K562 (cell line): Measurements from ENCODE around the gene CEP78. TPM values are rescaled to one million over a fixed set of nuclear protein-coding genes. Genes with fewer than 3 reads are reported as not detected.

Source experiments
- ADNP ChIP-seq: fragments of 200-800 bp; sonication (Bioruptor generic); IDR thresholded peaks from 2 replicates; pipeline ENCODE4 v1.6.1; 2016; ENCODE audit warnings: missing genetic modification characterization, missing compliant biosample characterization
- BCL6 ChIP-seq: fragments of 250-450 bp; sonication (Bioruptor Pico); IDR thresholded peaks from 2 replicates; pipeline ENCODE4 v1.4.0; 2020
- CC2D1A ChIP-seq: fragments of 450-650 bp; IDR thresholded peaks from 2 replicates; pipeline ENCODE4 v1.6.1; 2017; ENCODE audit warnings: mild to moderate bottlenecking
- NFXL1 ChIP-seq: fragments of 450-650 bp; formaldehyde crosslinking; IDR thresholded peaks from 2 replicates; pipeline ENCODE4 v1.4.0; 2021; ENCODE audit warnings: mild to moderate bottlenecking
- PTBP1 ChIP-seq: fragments of 200-400 bp; formaldehyde crosslinking; IDR thresholded peaks from 2 replicates; pipeline ENCODE4 v1.6.1; 2017; ENCODE audit warnings: low read depth, low read length
- RBM25 ChIP-seq: fragments of 200-400 bp; formaldehyde crosslinking; IDR thresholded peaks from 2 replicates; pipeline ENCODE4 v1.6.1; 2018; ENCODE audit warnings: low read length, low read depth, moderate library complexity; ENCODE audit not compliant: severe bottlenecking
- TRIM28 ChIP-seq: fragments of 450-650 bp; IDR thresholded peaks from 2 replicates; pipeline ENCODE4 v1.6.1; 2017
- ZBTB40 ChIP-seq, 2 experiments: fragments of 450-650 bp in 1 of 2; sonication (generic) in 1 of 2; formaldehyde crosslinking in 1 of 2; IDR thresholded peaks; 2 replicates each; pipeline versions ENCODE4 v1.7.1 to v1.9.0; 2016 to 2022; ENCODE audit warnings: inconsistent platforms in 1 of 2, mild to moderate bottlenecking in 1 of 2, missing genetic modification reagents in 1 of 2
- ZNF407 ChIP-seq: fragments of 450-650 bp; IDR thresholded peaks from 2 replicates; pipeline ENCODE4 v1.6.1; 2016; ENCODE audit warnings: low read depth
- ZNF778 ChIP-seq: fragments of 450-650 bp; formaldehyde crosslinking; IDR thresholded peaks from 2 replicates; pipeline ENCODE4 v1.4.0; 2020; ENCODE audit warnings: mild to moderate bottlenecking, moderate library complexity
- polyA plus RNA-seq, 8 experiments: library from polyadenylated mRNA; depleted of rRNA in 4 of 8; stranded (reverse) in 5 of 8; unstranded in 3 of 8; fragments of >200 nt; fragmentation: Nextera tagmentation in 2 of 8; fragmentation: Illumina TruSeq in 1 of 8; extraction: Ambion mirVana in 2 of 8; extraction: Trizol in 1 of 8; gene quantifications; 2 replicates each; pipeline versions ENCODE4 v1.2.1 to v1.2.3, GENCODE V29; 2011 to 2014; ENCODE audit warnings: inconsistent platforms in 1 of 8, missing spikeins in 1 of 8
- total RNA-seq, 7 experiments: library from RNA; depleted of rRNA in 6 of 7; stranded (reverse); fragments of >200 nt in 6 of 7; fragmentation: Illumina TruSeq in 2 of 7; extraction: Trizol in 2 of 7; gene quantifications; 2 replicates each; pipeline versions ENCODE4 v1.2.1 to v1.2.3, GENCODE V29; 2011 to 2021; ENCODE audit warnings: low replicate concordance in 1 of 7

The CEP78 gene
- total and polyA plus RNA-seq, 9 of the 15 experiments (the other 6 are each of a cell fraction or from before 2014, with no cell fraction given) = 3.5 to 26.0 (median 21.5) TPM

GRCh38 chr9:78235762-78236550 is at the start of gene CEP78 (continued):
- TF ChIP-seq ZBTB40 (IDR thresholded peaks at IDR 0.05) (no peak), ZBTB40 (CRISPR knock-in tag; IDR thresholded peaks at IDR 0.05) (no peak), RBM25 (no peak), ZNF778 (CRISPR knock-in tag) (no peak), NFXL1 (no peak), ZNF407 (no peak), PTBP1 (no peak), CC2D1A (no peak), TRIM28 (0 out of 2 replicates have a peak, but pooled peaks have one; percentile 19), ADNP (tag) (peak; percentile 83), BCL6 (CRISPR knock-in tag) (no peak)
